Stimulated activated CD8-positive, alpha-beta memory T cell treated with anti-CD3 and anti-CD28 coated beads, Interleukin-2, amount 100 ng/mL, for 48 hours (primary cell): ENCODE data around the gene ITPRIPL2.

Experiments used
- DNase-seq, 2 donors: peaks; one replicate each; pipeline ENCODE4 v3.0.0-alpha.2; 2020; ENCODE audit warnings: low read depth in 2 of 2

The ITPRIPL2 gene

GRCh38 chr16:19113577-19114358 is at the start of gene ITPRIPL2:
Gene ITPRIPL2, plus strand, starts transcription at chr16:19113964. Its CDS starts 498 bp downstream, at chr16:19114462.
- peak in 1 of 2 donors; percentile 23 for DNase-seq

GRCh38 chr16:19066988-19067348 is 46.8 kb upstream of the ITPRIPL2 start:
- DNase-seq = no peak

- peak; percentile 96 to 98 for DNase-seq
These were observed 46.2 kb upstream of the ITPRIPL2 start, which contains the start of gene COQ7 for GRCh38 chr16:19067349-19068236. Gene COQ7, plus strand, starts transcription at chr16:19067614. Its CDS starts 51 bp downstream, at chr16:19067665.

GRCh38 chr16:19068237-19068815 is 45.4 kb upstream of the ITPRIPL2 start:
- DNase-seq = no peak

- peak; percentile 32 to 50 for DNase-seq
These were observed 41.7 kb upstream of the ITPRIPL2 start for GRCh38 chr16:19071811-19072777.

GRCh38 chr16:19073344-19073743 is 40.4 kb upstream of the ITPRIPL2 start:
- no peak for DNase-seq

GRCh38 chr16:19073863-19074262 is 39.9 kb upstream of the ITPRIPL2 start:
- no peak for DNase-seq

- no peak for DNase-seq
These were observed 38.3 kb upstream of the ITPRIPL2 start for GRCh38 chr16:19075511-19075910.

GRCh38 chr16:19077879-19078278 is 35.9 kb upstream of the ITPRIPL2 start:
- DNase-seq = no peak

- DNase-seq = no peak
These were observed 30.1 kb upstream of the ITPRIPL2 start for GRCh38 chr16:19083670-19084069.

- no peak for DNase-seq
These were observed 29.6 kb upstream of the ITPRIPL2 start for GRCh38 chr16:19084139-19084538.

- DNase-seq = no peak
These were observed 28.9 kb upstream of the ITPRIPL2 start for GRCh38 chr16:19084879-19085278.

GRCh38 chr16:19085679-19086200 is 28.0 kb upstream of the ITPRIPL2 start:
- DNase-seq = no peak

- peak; percentile 67 to 75 for DNase-seq
These were observed 27.2 kb upstream of the ITPRIPL2 start for GRCh38 chr16:19086322-19087199.

- DNase-seq = no peak
These were observed 25.3 kb upstream of the ITPRIPL2 start for GRCh38 chr16:19088341-19088916.

GRCh38 chr16:19089410-19089955 is 24.3 kb upstream of the ITPRIPL2 start:
- DNase-seq = no peak

GRCh38 chr16:19090916-19091315 is 22.8 kb upstream of the ITPRIPL2 start:
- DNase-seq = no peak

GRCh38 chr16:19092653-19093410 is 20.9 kb upstream of the ITPRIPL2 start:
- no peak for DNase-seq
